HG03039 (cell line): ENCODE measurements around the gene AMY1C.
"Not testable (repeated sequence)": the region's sequence is repeated elsewhere in the genome, so short reads cannot be mapped to it uniquely, and the experiment has no call there.

Experiments used
- ATAC-seq: cut with Tn5 transposase; IDR thresholded peaks from one replicate; pipeline ENCODE4 v1.9.1; 2021; ENCODE audit warnings: mild to moderate bottlenecking, moderate library complexity; ENCODE audit not compliant: unreplicated experiment

AMY1C gene

DNA sequence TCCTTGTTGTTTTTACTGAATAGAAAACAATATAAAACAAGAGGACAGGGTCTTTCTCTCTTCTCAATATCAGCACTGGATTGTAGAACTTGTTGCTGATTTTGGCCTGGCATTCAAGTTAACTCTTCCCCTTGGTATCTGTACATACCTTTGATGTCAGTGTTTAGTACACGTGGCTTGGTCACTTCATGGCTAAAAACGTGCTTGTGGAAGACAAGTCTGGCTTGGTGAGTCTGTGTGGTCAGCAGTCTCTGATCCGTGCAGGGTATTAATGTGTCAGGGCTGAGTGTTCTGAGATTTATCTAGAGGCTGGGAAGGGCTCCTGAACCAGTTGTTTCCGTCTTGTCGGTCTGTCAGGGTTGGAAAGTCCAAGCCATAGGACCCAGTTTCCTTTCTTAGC is at the start of gene AMY1C:
Gene AMY1C, plus strand, starts transcription at position 301 of the 400 bp plus-strand sequence. CDS start 572 bp downstream, outside the sequence.
- not testable (repeated sequence) for ATAC-seq

DNA sequence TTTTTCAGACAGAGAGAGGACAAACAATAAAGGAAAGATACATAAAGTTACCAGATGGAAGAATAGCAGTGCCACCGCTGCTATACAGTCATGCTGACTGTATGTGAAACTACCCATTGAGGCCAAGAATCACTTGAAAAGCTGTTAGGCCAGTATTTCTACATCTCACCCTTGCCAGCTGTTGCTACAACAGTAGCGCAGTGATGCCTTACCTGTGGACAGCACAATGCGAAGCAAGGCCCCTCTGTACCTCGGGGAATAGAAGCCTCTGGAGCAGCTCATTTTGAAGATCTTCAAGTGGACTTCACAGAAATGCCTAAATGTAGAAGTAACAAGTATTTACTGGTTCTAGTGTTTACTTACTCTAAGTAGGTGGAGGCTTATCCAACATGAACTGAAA is 49.0 kb upstream of the AMY1C start:
- ATAC-seq, result not testable (repeated sequence)

DNA sequence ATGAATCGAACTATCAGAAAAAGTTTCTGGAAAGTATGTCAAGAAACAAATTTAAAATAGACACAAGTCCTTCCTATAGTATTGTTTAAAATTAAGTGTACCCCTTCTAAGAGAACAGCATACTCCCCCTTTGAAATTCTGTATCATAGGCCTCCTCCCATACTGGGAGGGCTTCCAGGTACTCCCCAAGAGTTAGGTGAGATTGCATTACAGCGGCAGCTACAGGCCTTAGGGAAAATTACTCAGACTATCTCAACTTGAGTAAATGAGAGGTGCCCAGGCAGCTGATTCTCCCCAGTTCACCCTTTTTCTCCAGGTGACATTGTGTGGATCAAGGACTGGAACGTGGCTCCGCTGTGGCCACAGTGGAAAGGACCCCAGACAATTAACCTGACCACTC is 48.4 kb upstream of the AMY1C start:
- ATAC-seq, result not testable (repeated sequence)

DNA sequence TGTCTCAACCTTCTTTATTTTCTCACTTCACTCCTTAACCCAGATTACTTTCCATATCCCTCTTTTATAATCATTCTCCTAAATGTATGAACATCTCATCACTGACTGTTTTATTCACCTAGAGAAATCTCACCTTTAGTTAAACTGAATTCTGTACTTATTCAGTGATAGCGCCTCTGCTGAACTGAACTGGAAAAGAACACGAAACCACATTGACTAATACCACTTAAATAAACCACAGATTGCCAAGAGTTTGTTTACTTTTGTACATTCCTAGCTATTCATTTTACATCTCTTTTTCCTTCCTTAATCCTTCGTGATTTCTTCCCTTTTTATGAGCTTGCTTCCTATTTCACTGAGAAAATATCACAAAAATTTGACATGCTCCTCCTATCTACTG is 42.0 kb upstream of the AMY1C start:
- not testable (repeated sequence) for ATAC-seq

DNA sequence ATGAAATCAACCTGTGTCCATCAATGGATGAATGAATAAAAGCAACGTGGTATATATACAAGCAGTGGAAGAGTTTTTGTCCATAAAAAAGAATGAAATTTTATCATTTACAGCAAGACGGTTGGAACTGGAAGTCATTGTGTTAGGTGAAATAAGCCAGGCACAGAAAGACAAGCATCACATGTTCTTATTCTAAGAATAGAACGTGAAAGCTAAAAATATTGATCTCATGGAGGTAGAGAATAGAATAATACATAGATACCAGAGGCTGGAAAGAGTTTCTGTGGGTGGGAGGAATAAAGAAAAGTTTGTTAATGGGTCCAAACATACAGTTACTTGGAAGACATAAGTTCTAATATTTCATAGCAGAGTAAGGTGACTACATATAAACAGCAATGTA is 39.3 kb upstream of the AMY1C start:
- ATAC-seq, result not testable (repeated sequence)

DNA sequence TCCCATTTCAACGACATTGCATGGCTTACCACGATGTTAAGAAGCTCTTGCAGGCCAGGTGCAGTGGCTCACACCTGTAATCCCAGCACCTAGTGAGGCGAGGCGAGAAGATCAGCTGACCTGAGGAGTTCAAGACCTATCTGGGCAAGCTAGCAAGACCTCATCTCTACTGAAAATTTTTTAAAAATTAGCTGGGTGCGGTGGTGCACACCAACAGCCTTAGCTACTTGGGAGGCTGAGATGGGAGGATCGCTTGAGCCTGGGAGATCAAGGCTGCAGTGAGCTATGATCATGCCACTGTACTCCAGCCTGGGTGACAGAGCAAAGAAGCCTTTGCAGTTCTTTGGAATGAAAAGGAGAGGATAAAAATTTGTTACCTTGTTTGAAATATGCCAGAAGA is 32.3 kb upstream of the AMY1C start:
- ATAC-seq, result not testable (repeated sequence)

DNA sequence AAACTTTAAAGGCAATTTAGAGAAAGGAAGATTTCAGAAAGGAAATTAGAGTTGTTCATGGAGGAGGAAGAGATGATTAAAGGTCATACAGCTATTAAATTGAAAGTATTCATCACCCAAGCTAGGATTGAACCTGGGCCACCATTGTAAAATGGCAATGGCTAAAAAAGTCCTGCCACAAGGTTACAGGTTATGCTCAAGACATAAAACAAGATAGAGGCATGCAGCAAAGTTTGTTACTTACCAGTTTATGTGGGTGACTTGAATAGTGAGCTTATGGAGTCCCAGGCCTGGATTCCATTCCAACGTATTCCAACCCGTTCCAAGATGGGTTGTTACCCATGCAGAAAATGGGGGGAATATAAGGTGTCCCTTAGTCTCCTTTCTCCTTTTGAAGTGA is 28.2 kb upstream of the AMY1C start:
- ATAC-seq, result not testable (repeated sequence)

DNA sequence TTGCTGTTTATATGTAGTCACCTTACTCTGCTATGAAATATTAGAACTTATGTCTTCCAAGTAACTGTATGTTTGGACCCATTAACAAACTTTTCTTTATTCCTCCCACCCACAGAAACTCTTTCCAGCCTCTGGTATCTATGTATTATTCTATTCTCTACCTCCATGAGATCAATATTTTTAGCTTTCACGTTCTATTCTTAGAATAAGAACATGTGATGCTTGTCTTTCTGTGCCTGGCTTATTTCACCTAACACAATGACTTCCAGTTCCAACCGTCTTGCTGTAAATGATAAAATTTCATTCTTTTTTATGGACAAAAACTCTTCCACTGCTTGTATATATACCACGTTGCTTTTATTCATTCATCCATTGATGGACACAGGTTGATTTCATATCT is 14.4 kb upstream of the AMY1C start:
- ATAC-seq, result not testable (repeated sequence)

DNA sequence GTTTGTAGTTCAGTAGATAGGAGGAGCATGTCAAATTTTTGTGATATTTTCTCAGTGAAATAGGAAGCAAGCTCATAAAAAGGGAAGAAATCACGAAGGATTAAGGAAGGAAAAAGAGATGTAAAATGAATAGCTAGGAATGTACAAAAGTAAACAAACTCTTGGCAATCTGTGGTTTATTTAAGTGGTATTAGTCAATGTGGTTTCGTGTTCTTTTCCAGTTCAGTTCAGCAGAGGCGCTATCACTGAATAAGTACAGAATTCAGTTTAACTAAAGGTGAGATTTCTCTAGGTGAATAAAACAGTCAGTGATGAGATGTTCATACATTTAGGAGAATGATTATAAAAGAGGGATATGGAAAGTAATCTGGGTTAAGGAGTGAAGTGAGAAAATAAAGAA is 11.7 kb upstream of the AMY1C start:
- ATAC-seq, result not testable (repeated sequence)

DNA sequence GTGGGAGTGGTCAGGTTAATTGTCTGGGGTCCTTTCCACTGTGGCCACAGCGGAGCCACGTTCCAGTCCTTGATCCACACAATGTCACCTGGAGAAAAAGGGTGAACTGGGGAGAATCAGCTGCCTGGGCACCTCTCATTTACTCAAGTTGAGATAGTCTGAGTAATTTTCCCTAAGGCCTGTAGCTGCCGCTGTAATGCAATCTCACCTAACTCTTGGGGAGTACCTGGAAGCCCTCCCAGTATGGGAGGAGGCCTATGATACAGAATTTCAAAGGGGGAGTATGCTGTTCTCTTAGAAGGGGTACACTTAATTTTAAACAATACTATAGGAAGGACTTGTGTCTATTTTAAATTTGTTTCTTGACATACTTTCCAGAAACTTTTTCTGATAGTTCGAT is 5.2 kb upstream of the AMY1C start:
- not testable (repeated sequence) for ATAC-seq

DNA sequence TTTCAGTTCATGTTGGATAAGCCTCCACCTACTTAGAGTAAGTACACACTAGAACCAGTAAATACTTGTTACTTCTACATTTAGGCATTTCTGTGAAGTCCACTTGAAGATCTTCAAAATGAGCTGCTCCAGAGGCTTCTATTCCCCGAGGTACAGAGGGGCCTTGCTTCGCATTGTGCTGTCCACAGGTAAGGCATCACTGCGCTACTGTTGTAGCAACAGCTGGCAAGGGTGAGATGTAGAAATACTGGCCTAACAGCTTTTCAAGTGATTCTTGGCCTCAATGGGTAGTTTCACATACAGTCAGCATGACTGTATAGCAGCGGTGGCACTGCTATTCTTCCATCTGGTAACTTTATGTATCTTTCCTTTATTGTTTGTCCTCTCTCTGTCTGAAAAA is 4.7 kb upstream of the AMY1C start:
- not testable (repeated sequence) for ATAC-seq

DNA sequence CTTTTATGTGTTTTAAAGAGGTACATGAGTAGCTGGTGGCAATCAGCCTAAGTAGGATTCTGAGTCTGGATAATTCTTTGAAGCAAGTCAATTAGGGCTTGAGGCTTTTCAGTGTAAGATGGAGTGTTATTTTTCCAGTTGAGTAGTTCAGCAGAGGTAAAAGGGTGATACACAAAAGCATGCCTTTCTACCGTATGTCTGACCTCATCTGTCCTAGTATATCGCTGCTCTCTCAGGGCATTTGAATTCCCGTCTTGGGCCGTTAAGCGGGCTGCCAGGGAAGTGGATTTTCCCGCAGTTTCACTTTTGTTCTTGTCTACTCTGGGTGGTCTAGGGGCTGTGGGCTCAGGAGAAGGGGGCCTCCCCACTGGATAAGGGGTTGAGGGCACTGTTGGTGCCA is 1.4 kb upstream of the AMY1C start:
- ATAC-seq, result not testable (repeated sequence)

DNA sequence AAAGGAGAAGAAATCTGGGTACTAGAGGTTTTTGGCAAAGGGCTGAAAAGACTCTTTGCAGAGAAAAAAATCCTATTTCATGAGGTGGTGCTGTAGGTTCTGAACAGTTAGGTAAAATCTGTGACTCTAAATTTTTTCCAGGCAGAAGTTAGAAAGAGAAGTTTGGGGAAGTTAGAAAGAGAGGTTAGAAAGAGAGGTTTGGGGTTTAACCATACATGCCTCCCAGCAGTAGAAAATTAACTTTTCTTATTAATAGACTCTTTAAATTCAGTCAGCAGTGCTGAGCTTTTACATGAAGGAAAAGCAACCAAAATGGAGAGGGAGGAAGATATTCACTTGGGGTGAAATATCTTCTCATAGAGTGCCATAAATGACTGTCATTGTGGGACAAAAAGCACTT is 12.2 kb downstream of the AMY1C start:
- ATAC-seq, result no peak

DNA sequence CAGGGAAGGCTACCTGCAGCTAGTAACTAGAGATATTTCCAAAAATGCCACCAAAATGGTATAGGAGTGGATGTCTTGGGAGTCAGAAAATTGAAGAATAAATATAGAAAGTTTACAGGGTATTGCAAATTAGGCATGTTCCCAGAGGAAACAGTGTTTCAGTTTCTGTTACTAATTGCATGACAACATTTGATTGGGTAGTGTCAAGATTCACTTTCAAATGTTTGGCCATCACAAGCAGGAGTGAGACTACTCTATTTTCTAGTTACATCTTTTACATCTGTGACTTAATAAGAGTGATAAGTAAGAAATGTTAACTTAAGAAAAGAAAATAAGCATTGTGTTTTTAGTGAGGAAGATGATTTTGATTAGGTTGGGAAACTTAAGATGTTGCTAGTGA is 30.2 kb downstream of the AMY1C start:
- no peak for ATAC-seq

DNA sequence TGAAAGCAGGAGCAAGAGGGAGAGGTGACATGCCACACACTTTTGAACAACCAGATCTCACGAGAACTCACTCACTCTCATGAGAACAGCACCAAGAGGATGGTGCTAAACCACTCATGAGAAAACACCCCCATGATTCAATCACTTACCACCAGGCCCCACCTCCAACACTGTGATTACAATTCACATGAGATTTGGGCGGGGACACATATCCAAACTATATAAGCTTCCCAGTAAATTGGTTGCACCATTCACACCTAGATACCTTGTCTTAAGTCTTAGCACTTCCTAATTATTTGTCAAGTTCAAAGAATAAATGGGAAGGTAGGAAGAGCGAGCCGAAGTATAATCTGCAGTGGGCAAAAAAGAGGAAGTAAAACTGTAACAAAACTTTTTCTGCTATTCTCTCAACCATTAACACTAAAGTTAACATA is 34.3 kb downstream of the AMY1C start:
- peak; percentile 49 for ATAC-seq

DNA sequence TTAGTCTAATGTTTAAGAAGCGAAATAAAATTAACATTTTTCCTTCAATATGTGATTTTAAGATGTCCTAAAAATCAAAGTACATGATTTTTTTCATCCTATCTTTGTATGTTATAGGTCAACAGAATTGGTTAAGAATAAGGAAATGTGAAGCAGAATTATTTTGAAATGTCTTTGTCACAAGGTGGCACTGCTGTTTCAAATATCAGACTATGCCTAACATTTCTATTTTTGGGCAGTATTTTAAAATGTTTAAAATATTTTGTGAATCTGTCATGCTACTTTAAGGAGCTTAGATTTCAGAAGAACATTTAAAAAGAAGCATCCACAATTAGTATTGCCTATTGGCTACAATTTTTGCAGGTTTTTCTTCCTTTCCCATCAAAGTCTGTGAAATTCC is 38.7 kb downstream of the AMY1C start:
- no peak for ATAC-seq

DNA sequence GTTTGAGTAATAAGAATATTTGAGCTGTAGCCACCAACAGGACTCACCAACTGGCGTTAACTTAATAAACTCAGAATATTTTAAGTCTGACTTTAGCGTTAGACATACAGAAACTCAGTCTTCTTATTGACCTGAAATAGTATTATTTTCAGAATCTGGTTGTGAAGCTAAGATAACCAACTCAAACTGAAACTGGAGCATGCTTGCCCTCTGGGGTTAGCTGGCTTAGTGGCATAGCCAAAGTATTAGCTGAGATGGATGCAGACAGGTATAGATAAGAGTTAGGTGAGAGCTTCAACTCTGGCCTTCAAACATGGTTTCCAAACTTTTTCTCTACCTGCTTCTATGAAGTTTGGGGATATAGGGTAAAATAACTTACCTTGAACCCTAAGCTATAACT is 40.5 kb downstream of the AMY1C start:
- ATAC-seq, result no peak
